Head of caudate nucleus (tissue), 42 donors: ENCODE measurements around the gene DUS2.

ENCODE experiments used
- DNase-seq, 42 donors: peaks; one replicate each; pipeline versions ENCODE4 v3.0.0 to v3.0.0-alpha.2; 2020 to 2021; ENCODE audit warnings: mixed read lengths in 7 of 42
- intact Hi-C: fragments of 100-400 bp; cut with DNase I; formaldehyde crosslinking; loops from one replicate; pipeline ENCODE4 v1.15.0; 2022

Gene DUS2

GRCh38 chr16:68071518-68071901 is 48.4 kb downstream of the DUS2 start:
- intact Hi-C loops, result no loop called here
- DNase-seq, result no peak

GRCh38 chr16:68072038-68072695 is 49.1 kb downstream of the DUS2 start:
- intact Hi-C loops, result no loop called here
- peak in 2 of 42 donors; percentile 32 to 43 for DNase-seq

- intact Hi-C loops, result no loop called here
- peak in 2 of 42 donors; percentile 5 to 28 for DNase-seq
These were observed 51.0 kb downstream of the DUS2 start for GRCh38 chr16:68073902-68074760.

- intact Hi-C loops, result no loop called here
- peak in 4 of 42 donors; percentile 21 to 41 (median 30) for DNase-seq
These were observed 51.9 kb downstream of the DUS2 start for GRCh38 chr16:68074850-68075555.

GRCh38 chr16:68075980-68076379 is 52.9 kb downstream of the DUS2 start:
- DNase-seq, result peak in 3 of 42 donors; percentile 10 to 16 (median 12)
- intact Hi-C loops, result no loop called here

- intact Hi-C loops, result no loop called here
- DNase-seq, result peak in 4 of 42 donors; percentile 3 to 30 (median 14)
These were observed 53.5 kb downstream of the DUS2 start for GRCh38 chr16:68076560-68076959.

GRCh38 chr16:68077866-68078700 is 55.0 kb downstream of the DUS2 start:
- intact Hi-C loops, result no loop called here
- DNase-seq, result peak in 5 of 42 donors; percentile 4 to 22 (median 12)

- intact Hi-C loops, result no loop called here
- DNase-seq, result peak in 4 of 42 donors; percentile 6 to 33 (median 24)
These were observed 55.8 kb downstream of the DUS2 start for GRCh38 chr16:68078701-68079375.

GRCh38 chr16:68079376-68079625 is 56.2 kb downstream of the DUS2 start:
- peak in 2 of 42 donors; percentile 3 to 6 for DNase-seq
- intact Hi-C loops, result no loop called here

GRCh38 chr16:68079626-68080344 is 56.7 kb downstream of the DUS2 start:
- intact Hi-C loops, result loop anchor here (5.0 to 10.0 kb wide), 2 partner anchors 158 to 235 kb away; partner anchors contain the start of genes ESRP2, PRMT7 and SLC7A6OS

GRCh38 chr16:68081861-68082628 is 59.0 kb downstream of the DUS2 start:
- intact Hi-C loops, result loop anchor here (5.0 to 10.0 kb wide), 2 partner anchors 155 to 233 kb away; partner anchors contain the start of genes ESRP2, PRMT7 and SLC7A6OS
- peak in 5 of 42 donors; percentile 7 to 44 (median 23) for DNase-seq

More at GRCh38 chr16:68079626-68080344, 56.7 kb downstream of the DUS2 start:
- DNase-seq, result peak in 35 of 42 donors; percentile 11 to 64 (median 38)

- intact Hi-C loops, result loop anchor here (5.0 to 10.0 kb wide), 2 partner anchors 155 to 232 kb away; partner anchors contain the start of genes ESRP2, PRMT7 and SLC7A6OS
- peak in 4 of 42 donors; percentile 3 to 38 (median 20) for DNase-seq
These were observed 59.6 kb downstream of the DUS2 start for GRCh38 chr16:68082629-68083238.

GRCh38 chr16:68083239-68083781 is 60.2 kb downstream of the DUS2 start:
- intact Hi-C loops, result loop anchor here (5.0 to 10.0 kb wide), 2 partner anchors 154 to 231 kb away; partner anchors contain the start of genes ESRP2, PRMT7 and SLC7A6OS
- peak in 4 of 42 donors; percentile 5 to 35 (median 17) for DNase-seq

GRCh38 chr16:68083861-68084503 is 60.9 kb downstream of the DUS2 start:
- intact Hi-C loops, result loop anchor here (5.0 to 10.0 kb wide), 2 partner anchors 153 to 231 kb away; partner anchors contain the start of genes ESRP2, PRMT7 and SLC7A6OS
- DNase-seq, result peak in 6 of 42 donors; percentile 10 to 45 (median 22)
